ENCODE data around the gene PDIA6. TPM values are rescaled to one million over a fixed set of nuclear protein-coding genes. Genes with fewer than 3 reads are reported as not detected.

PDIA6 gene
- total and polyA plus RNA-seq, 2 donors (not counting 3 experiments of a cell fraction or from before 2014, with no cell fraction given), result 335 to 424 TPM

GRCh38 chr2:10733980-10734379, 78.6 kb downstream of the PDIA6 start:
- H4K20me1 ChIP-seq (replicated peaks; ENCODE audit: control insufficient read depth, extremely low read depth, insufficient read depth, low read length), result no peaks in the 10 kb centered on the region
- no peak overlapping the region for H3K9ac ChIP-seq (replicated peaks; ENCODE audit: extremely low read depth, insufficient read depth, low read length)
- H3K27ac ChIP-seq (ENCODE audit: insufficient read depth, low read depth, low read length), result no peak overlapping the region
- dilution Hi-C loops (cut with MboI; ENCODE audit: extremely low pct_ligation_motif_present, low sequenced_read_pairs), result no loop called here
- CTCF ChIA-PET, result no interaction called here
- no peak overlapping the region for H2AFZ ChIP-seq (ENCODE audit: low read depth, low read length)
- POLR2A ChIA-PET, result no interaction called here
- no TSS peak for BruUV-seq (replicated peaks)
- TF ChIP-seq POLR2A (IDR thresholded peaks at IDR 0.05; ENCODE audit: low read depth, low read length), result no peak
- TF ChIP-seq JUN (IDR thresholded peaks at IDR 0.05; ENCODE audit: borderline replicate concordance, insufficient read depth, insufficient read length, low read depth), result no peak
- TF ChIP-seq GATA2 (IDR thresholded peaks at IDR 0.05; ENCODE audit: insufficient read depth, insufficient read length, low read depth, low read length), result no peak
- no peak for TF ChIP-seq CTCF (IDR thresholded peaks at IDR 0.05; ENCODE audit: extremely low read depth in 1 of 2, insufficient read depth in 1 of 2, low read depth in 1 of 2, low read length in 2 of 2)
- TF ChIP-seq POLR2AphosphoS5 (IDR thresholded peaks at IDR 0.05; ENCODE audit: insufficient read depth, low read depth, low read length), result no peak
- no peaks in the 10 kb centered on the region for H3K9me3 ChIP-seq (replicated peaks; ENCODE audit: control insufficient read depth, insufficient read depth, low read length)
- FAIRE-seq (no peak), DNase-seq (ENCODE audit: low read depth, low spot score) (no peak)
- H3K79me2 ChIP-seq (ENCODE audit: control insufficient read depth, insufficient read depth, low read length), result no peaks in the 10 kb centered on the region
- intact Hi-C loops (cut with micrococcal nuclease), result no loop called here
- H3K36me3 ChIP-seq (ENCODE audit: control insufficient read depth in 2 of 2, extremely low read depth in 1 of 2, insufficient read depth in 2 of 2, low read length in 2 of 2), result no peaks in the 10 kb centered on the region
- no peak overlapping the region for H3K4me2 ChIP-seq (ENCODE audit: insufficient read depth, low read length)
- H3K27me3 ChIP-seq (ENCODE audit: control insufficient read depth in 2 of 2, insufficient read depth in 2 of 2, low read length in 2 of 2), result peaks cover 3 to 7% of the 10 kb centered on the region in 2 experiments
- H3K4me1 ChIP-seq (ENCODE audit: control insufficient read depth, extremely low read depth, insufficient read depth, low read length), result no peaks in the 10 kb centered on the region
- no peaks in the 10 kb centered on the region for H3K9me1 ChIP-seq (replicated peaks; ENCODE audit: control insufficient read depth, extremely low read depth, insufficient read depth, low read length)
- no peak overlapping the region for H3K4me3 ChIP-seq (replicated peaks in 1 of 3; ENCODE audit: insufficient read depth in 1 of 3, low read depth in 1 of 3, low read length in 3 of 3)

GRCh38 chr2:10733566-10733925, 79.0 kb downstream of the PDIA6 start:
- CTCF ChIA-PET, result interaction anchor here (1.0 kb wide), 1 partner anchor 11 kb away, joined by 3 read pairs; no protein-coding TSS in a partner anchor
- BruUV-seq (replicated peaks), result no TSS peak
- Histone ChIP-seq H3K9me1 (replicated peaks; ENCODE audit: control insufficient read depth, extremely low read depth, insufficient read depth, low read length) (no peaks in the 10 kb centered on the region), H3K36me3 (ENCODE audit: control insufficient read depth in 2 of 2, extremely low read depth in 1 of 2, insufficient read depth in 2 of 2, low read length in 2 of 2) (no peaks in the 10 kb centered on the region), H2AFZ (ENCODE audit: low read depth, low read length) (no peak overlapping the region), H3K4me1 (ENCODE audit: control insufficient read depth, extremely low read depth, insufficient read depth, low read length) (no peaks in the 10 kb centered on the region), H3K4me3 (replicated peaks in 1 of 3; ENCODE audit: insufficient read depth in 1 of 3, low read depth in 1 of 3, low read length in 3 of 3) (no peak overlapping the region), H3K9ac (replicated peaks; ENCODE audit: extremely low read depth, insufficient read depth, low read length) (no peak overlapping the region), H3K79me2 (ENCODE audit: control insufficient read depth, insufficient read depth, low read length) (no peaks in the 10 kb centered on the region), H4K20me1 (replicated peaks; ENCODE audit: control insufficient read depth, extremely low read depth, insufficient read depth, low read length) (no peaks in the 10 kb centered on the region), H3K9me3 (replicated peaks; ENCODE audit: control insufficient read depth, insufficient read depth, low read length) (no peaks in the 10 kb centered on the region), H3K27me3 (ENCODE audit: control insufficient read depth in 2 of 2, insufficient read depth in 2 of 2, low read length in 2 of 2) (peaks cover 3 to 6% of the 10 kb centered on the region in 2 experiments), H3K27ac (ENCODE audit: insufficient read depth, low read depth, low read length) (no peak overlapping the region), H3K4me2 (ENCODE audit: insufficient read depth, low read length) (no peak overlapping the region)
- TF ChIP-seq EZH2 (IDR thresholded peaks at IDR 0.05; ENCODE audit: borderline replicate concordance, low read depth, low read length, severe bottlenecking) (no peak), FOS (IDR thresholded peaks at IDR 0.05; ENCODE audit: borderline replicate concordance, insufficient read depth, low read length) (no peak), CTCF (IDR thresholded peaks at IDR 0.05; ENCODE audit: extremely low read depth in 1 of 2, insufficient read depth in 1 of 2, low read depth in 1 of 2, low read length in 2 of 2) (no peak), JUN (IDR thresholded peaks at IDR 0.05; ENCODE audit: borderline replicate concordance, insufficient read depth, insufficient read length, low read depth) (no peak), POLR2A (IDR thresholded peaks at IDR 0.05; ENCODE audit: low read depth, low read length) (no peak), POLR2AphosphoS5 (IDR thresholded peaks at IDR 0.05; ENCODE audit: insufficient read depth, low read depth, low read length) (no peak), MAX (IDR thresholded peaks at IDR 0.05; ENCODE audit: insufficient read depth, insufficient read length) (no peak), GATA2 (IDR thresholded peaks at IDR 0.05; ENCODE audit: insufficient read depth, insufficient read length, low read depth, low read length) (no peak), MYC (IDR thresholded peaks at IDR 0.05; ENCODE audit: low read depth, low read length) (no peak)
- no peak for FAIRE-seq
- dilution Hi-C loops (cut with MboI; ENCODE audit: extremely low pct_ligation_motif_present, low sequenced_read_pairs), result no loop called here
- POLR2A ChIA-PET, result no interaction called here
- DNase-seq (ENCODE audit: low read depth, low spot score), result no peak
- intact Hi-C loops (cut with micrococcal nuclease), result no loop called here

Measured in endothelial cell of umbilical vein (primary cell).